Ishikawa (cell line): ENCODE data around the gene RALGPS1.

Source experiments
- EGR1 ChIP-seq: IDR thresholded peaks from 2 replicates; pipeline ENCODE4 v1.6.1; 2012
- NFIC ChIP-seq: IDR thresholded peaks from 2 replicates; pipeline ENCODE4 v1.6.1; 2012
- RAD21 ChIP-seq: IDR thresholded peaks from 2 replicates; pipeline ENCODE4 v1.6.1; 2012; ENCODE audit warnings: low read depth
- TEAD4 ChIP-seq: IDR thresholded peaks from 2 replicates; pipeline ENCODE4 v1.6.1; 2012

DNA sequence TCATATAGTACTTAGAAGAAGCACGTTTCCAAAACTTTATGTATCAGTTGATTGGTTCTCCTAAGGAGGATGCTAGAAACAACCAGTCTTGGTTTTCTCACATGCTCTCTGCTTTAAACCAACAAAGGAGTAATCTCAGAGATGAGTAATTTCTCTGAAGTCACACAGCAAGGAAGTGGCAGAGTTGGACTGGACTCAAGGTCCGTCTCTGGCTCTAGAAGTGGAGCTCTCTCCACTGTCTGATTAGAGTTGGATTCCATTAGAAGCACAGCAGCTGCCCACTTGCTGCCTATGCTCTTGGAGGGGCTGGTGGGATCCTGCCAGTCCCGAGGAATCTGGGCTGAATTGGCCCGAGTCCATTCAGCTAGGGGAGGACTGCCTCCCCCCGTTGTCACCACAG is 21.0 kb downstream of the RALGPS1 start:
- TF ChIP-seq NFIC (no peak), TEAD4 (no peak), EGR1 (no peak), RAD21 (no peak)
